ENCODE measurements around the gene RAB33A. TPM values are rescaled to one million over a fixed set of nuclear protein-coding genes. Genes with fewer than 3 reads are reported as not detected.

RAB33A gene
- total RNA-seq, 4 donors from 2014 or later: 0.93 to 1.2 TPM; not detected in 2

Other genes with a start within 250 kb of the RAB33A start
- 10 to 100 TPM in 1 of 4 donors, 1 to 10 TPM in 3; 2.8 to 10.4 (median 6.6) TPM for gene BCORL1, start 189.3 kb upstream of the RAB33A start, total RNA-seq
- 1 to 10 TPM; 4.5 to 9.5 (median 7.5) TPM for gene ELF4, start 61.5 kb upstream of the RAB33A start, total RNA-seq
- gene AIFM1, start 6.1 kb upstream of the RAB33A start, total RNA-seq: 10 to 100 TPM; 14.0 to 25.5 (median 16.9) TPM
- 1 to 10 TPM; 2.7 to 4.6 (median 3.8) TPM for gene ZNF280C, start 96.9 kb downstream of the RAB33A start, total RNA-seq
- gene SLC25A14, start 168.0 kb downstream of the RAB33A start, total RNA-seq: 10 to 100 TPM in 1 of 4 donors, 1 to 10 TPM in 3; 7.8 to 12.9 (median 8.4) TPM
- not detected for gene GPR119, start 213.7 kb downstream of the RAB33A start, total RNA-seq
- 10 to 100 TPM; 14.8 to 19.5 (median 18.0) TPM for gene RBMX2, start 230.0 kb downstream of the RAB33A start, total RNA-seq